Activated T-helper 9 cell treated with anti-CD3 and anti-CD28 coated beads, Interleukin-2, amount 50 U/mL, for 16 hours (primary cell): Measurements from ENCODE around the gene ABL2.
"Not testable (repeated sequence)": the region's sequence is repeated elsewhere in the genome, so short reads cannot be mapped to it uniquely, and the experiment has no call there.

Experiments used
- DNase-seq: peaks from one replicate; pipeline ENCODE4 v3.0.0-alpha.2; 2020; ENCODE audit warnings: low read depth

The ABL2 gene

DNA sequence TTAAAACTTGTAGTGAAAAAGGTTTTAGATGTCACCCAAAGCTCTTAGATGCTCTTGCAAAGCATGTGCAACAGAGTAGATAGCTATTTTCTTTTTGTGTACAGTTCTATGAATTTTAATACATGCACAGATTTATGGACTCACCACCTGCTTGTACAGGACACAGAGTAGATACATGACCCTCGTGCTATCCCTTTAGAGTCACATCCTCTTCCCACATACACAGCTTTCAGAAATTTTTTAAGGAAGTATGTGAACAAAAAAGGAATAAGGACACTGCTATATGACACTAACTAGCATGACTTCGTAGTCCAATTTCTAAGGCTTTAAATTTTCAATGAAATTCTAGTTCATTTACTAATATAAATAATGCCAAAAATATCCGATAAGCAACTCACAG, 60.9 kb downstream of the ABL2 start:
- DNase-seq = no peak

DNA sequence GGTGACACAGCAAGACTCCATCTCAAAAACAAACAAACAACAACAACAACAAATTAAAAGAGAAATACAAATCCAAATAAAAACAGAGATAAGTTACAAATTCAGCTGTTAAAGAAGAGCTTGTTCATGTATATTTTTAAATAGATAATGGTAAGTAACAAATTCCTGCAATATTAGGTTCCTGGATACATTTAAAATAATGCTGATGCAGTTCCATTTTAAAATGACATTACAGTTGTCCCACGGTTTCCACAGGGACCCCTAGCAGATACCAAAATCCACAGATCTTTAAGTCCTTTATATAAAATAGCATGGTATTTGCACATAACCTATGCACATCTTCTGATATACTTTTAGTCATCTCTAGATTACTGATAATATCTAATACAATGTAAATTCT, 61.5 kb downstream of the ABL2 start:
- DNase-seq = no peak

GRCh38 chr1:179167418-179167777, 62.1 kb downstream of the ABL2 start:
- DNase-seq = no peak

DNA sequence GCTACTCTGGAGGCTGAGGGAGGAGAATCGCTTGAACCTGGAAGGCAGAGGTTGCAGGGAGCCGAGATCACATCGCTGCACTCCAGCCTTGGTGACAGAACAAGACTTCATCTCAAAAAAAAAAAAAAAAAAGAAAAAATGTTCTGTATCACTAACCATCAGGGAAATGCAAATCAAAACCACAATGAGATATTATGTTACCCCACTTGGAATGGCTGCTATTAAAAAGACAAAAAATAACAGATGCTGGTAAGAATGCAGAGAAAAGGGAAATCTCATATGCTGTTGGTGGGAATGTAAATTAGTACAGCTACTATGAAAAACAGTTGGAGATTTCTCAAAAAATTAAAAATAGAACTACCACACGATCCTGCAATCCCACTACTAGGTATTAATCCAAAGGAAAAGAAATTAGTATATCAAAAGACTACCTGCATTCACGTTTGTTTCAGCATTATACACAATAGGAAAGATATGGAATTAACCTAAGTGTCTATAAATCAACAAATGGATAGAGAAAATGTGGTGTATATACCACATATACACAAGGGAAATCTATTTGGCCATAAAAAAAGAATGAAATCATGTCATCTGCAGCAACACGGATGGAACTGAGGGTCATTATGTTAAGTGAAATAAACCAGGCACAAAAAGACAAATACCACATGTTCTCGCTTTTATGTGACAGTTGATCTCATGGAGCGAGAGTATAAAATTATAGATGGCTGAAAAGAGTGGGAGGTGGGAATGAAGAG, 62.6 kb downstream of the ABL2 start:
- no peak for DNase-seq

DNA sequence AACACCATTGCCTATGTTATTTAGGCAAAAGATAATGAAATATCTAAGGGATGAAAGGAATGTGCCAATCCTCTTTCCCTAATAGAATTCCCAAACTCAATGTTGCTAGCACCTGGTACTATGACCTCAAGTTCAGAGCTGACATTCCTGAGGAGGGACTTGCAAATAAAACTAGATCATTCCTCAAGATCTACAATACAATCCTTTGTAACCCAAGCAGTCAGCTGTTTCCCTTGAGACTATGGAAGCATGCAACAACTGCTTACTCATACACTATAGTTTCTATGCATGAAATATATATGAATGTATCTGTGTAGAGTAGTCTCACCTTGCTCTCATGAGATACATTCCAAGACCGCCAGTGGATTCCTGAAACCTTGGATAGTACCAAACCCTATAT, 65.0 kb downstream of the ABL2 start:
- no peak for DNase-seq

GRCh38 chr1:179156708-179157107, 72.8 kb downstream of the ABL2 start:
- no peak for DNase-seq

DNA sequence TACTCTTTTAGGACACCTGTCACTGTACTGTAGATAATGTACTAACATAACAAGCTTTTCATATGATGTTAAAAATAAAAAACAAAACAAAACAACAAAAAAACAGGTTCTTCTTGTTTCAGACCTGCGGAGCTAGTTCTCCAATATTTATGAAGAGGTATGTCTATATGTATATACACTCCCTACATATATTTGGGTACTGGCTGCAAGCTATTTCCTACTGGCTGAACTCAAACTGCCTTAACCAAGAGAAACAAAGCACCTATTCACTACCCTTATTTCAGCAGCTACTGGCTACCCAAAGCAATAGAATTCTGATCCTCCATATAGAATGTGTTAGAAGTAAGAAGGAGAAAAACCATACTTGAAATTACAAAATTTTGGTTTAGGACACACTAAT, 73.5 kb downstream of the ABL2 start:
- no peak for DNase-seq

DNA sequence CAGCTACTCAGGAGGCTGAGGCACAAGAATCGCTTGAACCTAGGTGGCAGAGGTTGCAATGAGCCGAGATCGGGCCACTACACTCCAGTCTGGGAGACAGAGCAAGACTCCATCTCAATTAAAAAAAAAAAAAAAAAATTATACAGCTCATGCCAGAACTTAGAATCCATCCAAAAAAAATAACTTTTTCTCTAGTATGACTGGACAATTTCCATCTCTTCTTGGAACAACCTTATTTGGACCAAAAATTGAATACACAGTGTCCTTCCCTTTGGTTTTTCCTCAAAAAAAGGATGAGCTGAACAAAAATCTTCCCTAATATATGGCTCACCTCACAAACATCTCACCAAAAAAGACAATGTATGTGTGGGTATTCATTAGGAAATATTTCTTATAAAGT, 73.9 kb downstream of the ABL2 start:
- DNase-seq = no peak

GRCh38 chr1:179154437-179154836, 75.0 kb downstream of the ABL2 start:
- DNase-seq = no peak

GRCh38 chr1:179153217-179153616, 76.3 kb downstream of the ABL2 start:
- no peak for DNase-seq

DNA sequence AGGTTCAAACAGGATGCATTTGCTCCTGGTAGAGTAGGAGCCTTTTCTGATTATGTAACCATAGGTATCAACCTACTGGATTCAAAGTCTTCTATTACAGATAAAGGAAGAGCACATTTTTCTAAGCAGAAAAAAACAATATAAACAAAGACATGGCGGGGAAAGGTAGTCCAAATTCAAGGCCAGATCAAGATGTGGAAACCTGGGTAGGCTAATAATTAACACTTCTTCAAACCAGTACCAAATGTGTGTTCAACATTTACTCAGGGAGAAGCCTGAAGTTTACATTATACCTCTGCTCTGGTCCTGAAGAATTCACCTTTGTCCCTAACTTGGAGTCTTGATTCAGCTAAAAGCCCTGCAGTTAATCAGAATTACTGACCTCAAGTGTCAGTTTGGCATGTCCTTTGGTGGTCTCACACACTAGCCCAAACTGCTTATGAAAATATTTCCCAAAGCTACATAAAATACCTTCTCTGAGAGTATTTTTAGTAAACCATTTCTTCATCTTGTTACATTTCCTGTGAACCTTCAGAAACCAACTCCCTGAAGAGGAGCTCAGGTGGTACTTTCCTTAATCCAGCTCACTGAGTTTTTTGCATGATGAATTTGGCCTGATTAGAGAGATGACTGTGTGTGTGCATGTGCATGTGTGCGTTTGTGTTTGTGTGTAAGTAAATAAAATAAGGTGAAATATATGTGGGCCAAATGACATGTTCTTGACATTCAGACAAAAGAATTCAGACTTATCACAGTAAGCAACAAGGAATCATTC, 77.4 kb downstream of the ABL2 start:
- DNase-seq = no peak

GRCh38 chr1:179146911-179147310, 82.6 kb downstream of the ABL2 start:
- DNase-seq = no peak

DNA sequence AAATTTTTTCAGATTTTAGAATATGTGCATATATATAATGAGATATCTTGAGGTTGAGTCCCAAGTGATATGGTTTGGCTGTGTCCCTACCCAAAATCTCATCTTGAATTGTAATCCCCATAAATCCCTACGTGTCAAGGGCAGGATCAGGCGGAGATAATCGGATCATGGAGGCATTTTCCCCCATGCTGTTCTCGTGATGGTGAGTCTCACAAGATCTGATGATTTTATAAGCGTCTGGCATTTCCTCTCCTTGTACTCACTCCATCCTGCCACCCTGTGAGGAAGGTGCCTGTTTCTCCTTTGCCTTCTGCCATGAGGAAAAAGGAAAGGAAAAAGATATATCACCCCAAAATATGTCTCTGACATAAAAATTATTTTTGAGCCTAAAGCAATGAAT, 83.0 kb downstream of the ABL2 start:
- DNase-seq = no peak

DNA sequence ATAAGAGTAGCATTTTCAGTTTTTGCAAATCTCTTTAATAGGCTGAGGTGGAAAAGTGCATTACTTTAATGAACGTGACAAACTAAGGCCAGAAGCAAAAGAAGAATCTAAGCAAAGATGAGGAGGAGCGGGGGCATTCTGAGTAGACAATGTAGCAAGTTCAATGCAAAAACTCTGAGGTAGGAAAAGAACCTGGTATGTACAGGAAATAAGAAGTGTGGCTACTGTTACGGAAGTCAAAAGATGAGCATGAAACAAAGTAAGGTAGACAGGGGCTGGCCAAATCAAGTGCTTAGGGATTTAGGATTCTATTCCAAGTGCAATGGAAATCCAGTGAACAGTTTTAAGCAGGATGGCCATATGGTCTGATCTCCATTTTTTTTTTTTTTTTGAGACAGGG, 84.0 kb downstream of the ABL2 start:
- no peak for DNase-seq

GRCh38 chr1:179144626-179145025, 84.9 kb downstream of the ABL2 start:
- DNase-seq = no peak

DNA sequence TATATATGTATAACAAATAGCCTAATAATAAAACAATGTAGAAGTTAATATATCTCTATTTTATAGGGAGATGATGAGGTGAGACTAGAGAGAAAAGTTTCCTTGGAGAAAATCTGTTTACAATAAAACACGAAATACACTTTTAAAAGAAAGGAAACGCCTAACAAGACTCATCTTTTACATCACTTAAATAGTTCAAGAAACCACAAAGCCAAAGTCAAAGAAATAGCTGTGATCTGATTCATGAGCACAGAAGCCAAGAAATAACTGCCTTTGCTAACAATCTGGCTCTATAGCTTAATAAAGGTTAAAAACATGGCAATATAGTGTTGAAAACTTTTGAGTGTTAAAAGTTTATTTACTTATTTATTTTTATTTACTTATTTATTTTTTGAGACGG, 86.2 kb downstream of the ABL2 start:
- DNase-seq = no peak

DNA sequence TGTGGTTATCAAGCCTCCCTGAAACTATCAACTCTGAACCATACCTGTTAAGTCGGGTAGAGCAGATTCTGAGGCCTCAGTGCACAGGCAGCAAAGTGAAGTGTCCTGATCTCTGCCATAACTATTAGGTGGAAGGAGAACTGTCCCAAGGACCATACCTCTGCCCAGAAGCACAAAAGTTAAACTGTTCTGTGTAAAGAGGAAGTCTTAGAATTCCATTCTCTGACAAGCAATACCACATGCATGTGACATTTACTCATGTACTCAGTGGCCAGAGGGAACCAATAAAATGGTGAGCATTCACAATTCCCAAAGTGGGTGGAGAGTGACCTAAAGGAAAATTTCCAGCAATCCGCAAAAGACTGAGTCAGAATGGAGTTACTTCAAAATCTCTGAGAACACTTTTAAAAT, 86.6 kb downstream of the ABL2 start:
- DNase-seq = no peak

GRCh38 chr1:179141592-179142251, 87.8 kb downstream of the ABL2 start:
- DNase-seq = no peak

DNA sequence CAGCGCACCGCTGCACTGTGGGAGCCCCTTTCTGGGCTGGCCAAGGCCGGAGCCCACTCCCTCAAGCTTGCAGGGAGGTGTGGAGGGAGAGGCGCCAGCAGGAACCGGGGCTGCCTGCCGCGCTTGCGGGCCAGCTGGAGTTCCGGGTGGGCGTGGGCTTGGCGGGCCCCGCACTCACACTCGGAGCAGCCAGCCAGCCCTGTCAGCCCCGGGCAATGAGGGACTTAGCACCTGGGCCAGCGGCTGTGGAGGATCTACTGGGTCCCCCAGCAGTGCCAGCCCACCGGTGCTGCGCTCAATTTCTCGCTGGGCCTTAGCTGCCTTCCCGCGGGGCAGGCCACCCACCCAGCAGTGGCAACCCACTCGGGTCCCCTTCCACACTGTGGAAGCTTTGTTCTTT, 90.7 kb downstream of the ABL2 start:
- not testable (repeated sequence) for DNase-seq

DNA sequence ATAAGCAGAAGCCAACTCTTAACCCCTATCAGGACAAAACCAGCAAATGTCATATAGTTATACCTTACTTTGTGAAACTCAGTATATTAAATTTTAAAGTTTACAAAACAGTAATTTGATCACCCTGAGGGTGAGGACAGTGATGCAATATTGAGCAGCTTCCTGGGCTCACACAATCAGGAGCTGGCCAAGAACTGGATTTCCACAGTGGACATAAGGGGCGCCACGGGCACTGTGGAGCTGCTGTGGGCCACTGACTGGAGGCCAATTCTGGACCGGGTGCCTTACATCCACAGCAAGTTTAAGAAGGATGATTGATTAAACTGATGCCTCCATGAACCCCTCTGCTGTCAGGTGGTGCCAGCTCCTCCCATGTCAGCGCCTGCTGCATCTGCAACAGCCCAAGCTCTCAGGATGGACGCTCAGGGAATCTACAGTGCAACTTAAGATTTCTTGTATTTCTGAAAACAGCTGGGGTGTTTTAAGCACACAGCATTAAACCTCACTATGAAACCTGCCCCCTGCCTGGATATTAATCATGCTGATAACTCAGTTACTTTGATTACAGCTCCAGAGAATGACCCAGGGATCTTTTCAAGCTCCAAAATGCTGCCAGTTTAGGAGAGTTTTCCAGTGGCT, 91.7 kb downstream of the ABL2 start:
- no peak for DNase-seq

DNA sequence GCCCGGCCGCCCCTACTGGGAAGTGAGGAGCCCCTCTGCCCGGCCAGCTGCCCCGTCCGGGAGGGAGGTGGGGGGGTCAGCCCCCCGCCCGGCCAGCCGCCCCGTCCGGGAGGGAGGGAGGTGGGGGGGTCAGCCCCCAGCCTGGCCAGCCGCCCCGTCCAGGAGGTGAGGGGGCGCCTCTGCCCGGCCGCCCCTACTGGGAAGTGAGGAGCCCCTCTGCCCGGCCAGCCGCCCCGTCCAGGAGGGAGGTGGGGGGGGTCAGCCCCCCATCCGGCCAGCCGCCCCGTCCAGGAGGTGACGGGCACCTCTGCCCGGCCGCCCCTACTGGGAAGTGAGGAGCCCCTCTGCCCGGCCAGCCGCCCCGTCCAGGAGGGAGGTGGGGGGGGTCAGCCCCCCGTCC, 93.8 kb downstream of the ABL2 start:
- DNase-seq = not testable (repeated sequence)

- DNase-seq = not testable (repeated sequence)
Measured at GRCh38 chr1:179135168-179135567, 94.3 kb downstream of the ABL2 start.
